ENCODE results near the gene LIN7A.

- TF ChIP-seq CTCF (IDR thresholded peaks at IDR 0.05; ENCODE audit: poor library complexity, severe bottlenecking) (no peak), POLR2AphosphoS5 (IDR thresholded peaks at IDR 0.05) (no peak)
Measured at GRCh38 chr12:80864046-80864735, 73.5 kb downstream of the LIN7A start.

Data from neural cell (in vitro differentiated cells).